Activated T-helper 1 cell treated with anti-CD3 and anti-CD28 coated beads, Interleukin-2, amount 50 U/mL, for 16 hours (primary cell): Measurements from ENCODE around the gene LZTS2.
"Not testable (repeated sequence)": the region's sequence is repeated elsewhere in the genome, so short reads cannot be mapped to it uniquely, and the experiment has no call there.

Experiments
- DNase-seq, 2 donors: peaks; one replicate each; pipeline ENCODE4 v3.0.0-alpha.2; 2020; ENCODE audit warnings: low read depth in 1 of 2, low spot score in 1 of 2

The LZTS2 gene

GRCh38 chr10:101031128-101031795 is 31.7 kb downstream of the LZTS2 start, which contains the start of the genes PDZD7 and SFXN3:
PDZD7 (minus strand) TSS chr10:101031129; CDS start chr10:101030219, 910 bp downstream.
SFXN3 (plus strand) TSS chr10:101031234; CDS start chr10:101034695, 3,461 bp downstream.
- DNase-seq, result peak; percentile 93 to 95

GRCh38 chr10:101031796-101032636 is 32.4 kb downstream of the LZTS2 start:
- DNase-seq, result peak; percentile 52 to 69

- peak; percentile 16 to 30 for DNase-seq
These were observed 33.1 kb downstream of the LZTS2 start for GRCh38 chr10:101032637-101033224.

- no peak for DNase-seq
These were observed 33.7 kb downstream of the LZTS2 start for GRCh38 chr10:101033276-101033675.

- not testable (repeated sequence) for DNase-seq
These were observed 34.8 kb downstream of the LZTS2 start for GRCh38 chr10:101034404-101034803.

- no peak for DNase-seq
These were observed 35.7 kb downstream of the LZTS2 start for GRCh38 chr10:101035314-101035713.

GRCh38 chr10:101035916-101036702 is 36.5 kb downstream of the LZTS2 start:
- no peak for DNase-seq

- no peak for DNase-seq
These were observed 37.1 kb downstream of the LZTS2 start for GRCh38 chr10:101036726-101037125.

- DNase-seq, result no peak
These were observed 38.9 kb downstream of the LZTS2 start for GRCh38 chr10:101038484-101038883.

GRCh38 chr10:101040061-101040460 is 40.5 kb downstream of the LZTS2 start:
- DNase-seq, result no peak

GRCh38 chr10:101040851-101041250 is 41.2 kb downstream of the LZTS2 start:
- DNase-seq, result no peak

- peak in 1 of 2 donors; percentile 55 for DNase-seq
These were observed 41.7 kb downstream of the LZTS2 start for GRCh38 chr10:101041252-101041761.

GRCh38 chr10:101042118-101042517 is 42.5 kb downstream of the LZTS2 start:
- no peak for DNase-seq

GRCh38 chr10:101042667-101043362 is 43.2 kb downstream of the LZTS2 start:
- DNase-seq, result peak; percentile 61 to 74

GRCh38 chr10:101043363-101043707 is 43.7 kb downstream of the LZTS2 start:
- DNase-seq, result no peak

GRCh38 chr10:101044117-101044516 is 44.5 kb downstream of the LZTS2 start:
- DNase-seq, result no peak

GRCh38 chr10:101046332-101047238 is 47.0 kb downstream of the LZTS2 start:
- no peak for DNase-seq

- no peak for DNase-seq
These were observed 47.7 kb downstream of the LZTS2 start for GRCh38 chr10:101047268-101047667.
